Measurements from ENCODE around the gene SCYL1. TPM values are rescaled to one million over a fixed set of nuclear protein-coding genes. Genes with fewer than 3 reads are reported as not detected.

Gene SCYL1
- total RNA-seq, 1 donor from 2014 or later = 103 TPM

DNA sequence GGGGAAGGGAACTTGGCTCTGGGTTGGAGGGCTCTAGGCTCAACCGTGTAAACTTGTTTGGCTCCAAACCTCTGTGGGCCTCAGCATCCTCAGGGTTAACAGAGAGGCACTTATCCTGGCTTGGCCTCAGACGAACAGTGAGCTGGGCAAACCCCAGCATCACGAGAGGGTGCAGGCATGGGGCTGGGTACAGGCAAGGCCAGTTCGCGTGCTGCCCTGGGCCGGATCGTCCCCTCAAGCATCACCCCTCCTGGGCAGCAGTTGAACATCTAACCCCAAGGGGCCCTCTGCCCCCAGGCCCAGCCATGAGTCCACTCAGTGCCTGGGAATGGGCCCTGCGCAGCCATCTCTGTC lies 52.9 kb downstream of the SCYL1 start:
- peak overlapping the region; percentile 6 for H3K4me3 Mint-ChIP-seq (ENCODE audit: unreplicated experiment)
- TF ChIP-seq, protein P1, sequence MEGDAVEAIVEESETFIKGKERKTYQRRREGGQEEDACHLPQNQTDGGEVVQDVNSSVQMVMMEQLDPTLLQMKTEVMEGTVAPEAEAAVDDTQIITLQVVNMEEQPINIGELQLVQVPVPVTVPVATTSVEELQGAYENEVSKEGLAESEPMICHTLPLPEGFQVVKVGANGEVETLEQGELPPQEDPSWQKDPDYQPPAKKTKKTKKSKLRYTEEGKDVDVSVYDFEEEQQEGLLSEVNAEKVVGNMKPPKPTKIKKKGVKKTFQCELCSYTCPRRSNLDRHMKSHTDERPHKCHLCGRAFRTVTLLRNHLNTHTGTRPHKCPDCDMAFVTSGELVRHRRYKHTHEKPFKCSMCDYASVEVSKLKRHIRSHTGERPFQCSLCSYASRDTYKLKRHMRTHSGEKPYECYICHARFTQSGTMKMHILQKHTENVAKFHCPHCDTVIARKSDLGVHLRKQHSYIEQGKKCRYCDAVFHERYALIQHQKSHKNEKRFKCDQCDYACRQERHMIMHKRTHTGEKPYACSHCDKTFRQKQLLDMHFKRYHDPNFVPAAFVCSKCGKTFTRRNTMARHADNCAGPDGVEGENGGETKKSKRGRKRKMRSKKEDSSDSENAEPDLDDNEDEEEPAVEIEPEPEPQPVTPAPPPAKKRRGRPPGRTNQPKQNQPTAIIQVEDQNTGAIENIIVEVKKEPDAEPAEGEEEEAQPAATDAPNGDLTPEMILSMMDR (IDR thresholded peaks at IDR 0.05) = no peak
- no peak for DNase-seq (ENCODE audit: extremely low spot score, unreplicated experiment)
- peaks cover 4% of the 10 kb centered on the region for H3K36me3 Mint-ChIP-seq (ENCODE audit: unreplicated experiment)
- H3K27ac Mint-ChIP-seq (ENCODE audit: unreplicated experiment) = peak overlapping the region; percentile 80
- H3K4me1 Mint-ChIP-seq (ENCODE audit: unreplicated experiment) = peaks cover 44% of the 10 kb centered on the region
- no peaks in the 10 kb centered on the region for H3K27me3 Mint-ChIP-seq (ENCODE audit: unreplicated experiment)
- no peaks in the 10 kb centered on the region for H3K9me3 Mint-ChIP-seq (ENCODE audit: unreplicated experiment)

DNA sequence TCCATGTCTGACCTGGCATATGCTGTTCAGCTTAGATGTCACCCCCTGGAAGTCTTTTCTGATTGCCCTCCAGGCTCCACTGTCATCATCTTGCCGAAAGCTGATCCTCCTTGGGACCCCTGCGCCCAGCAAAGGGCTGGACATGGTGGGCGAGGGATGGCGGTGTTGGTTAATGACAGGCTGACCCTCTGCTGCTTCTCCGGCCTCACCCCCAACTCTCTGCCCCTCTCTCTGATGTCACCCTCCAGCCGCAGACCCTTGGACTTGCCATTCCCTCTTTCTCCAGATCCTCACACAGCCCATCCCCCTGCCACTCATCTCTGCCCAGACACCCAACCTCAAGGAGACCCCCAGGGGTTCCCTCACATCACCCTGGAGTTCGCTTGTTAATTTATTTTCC lies 53.3 kb downstream of the SCYL1 start:
- TF ChIP-seq, protein P1 (IDR thresholded peaks at IDR 0.05) = no peak
- Mint-ChIP-seq H3K36me3 (ENCODE audit: unreplicated experiment) (peaks cover 8% of the 10 kb centered on the region), H3K27me3 (ENCODE audit: unreplicated experiment) (no peaks in the 10 kb centered on the region), H3K27ac (ENCODE audit: unreplicated experiment) (peak overlapping the region; percentile 80), H3K9me3 (ENCODE audit: unreplicated experiment) (no peaks in the 10 kb centered on the region), H3K4me1 (ENCODE audit: unreplicated experiment) (peaks cover 43% of the 10 kb centered on the region), H3K4me3 (ENCODE audit: unreplicated experiment) (no peak overlapping the region)
- no peak for DNase-seq (ENCODE audit: extremely low spot score, unreplicated experiment)

DNA sequence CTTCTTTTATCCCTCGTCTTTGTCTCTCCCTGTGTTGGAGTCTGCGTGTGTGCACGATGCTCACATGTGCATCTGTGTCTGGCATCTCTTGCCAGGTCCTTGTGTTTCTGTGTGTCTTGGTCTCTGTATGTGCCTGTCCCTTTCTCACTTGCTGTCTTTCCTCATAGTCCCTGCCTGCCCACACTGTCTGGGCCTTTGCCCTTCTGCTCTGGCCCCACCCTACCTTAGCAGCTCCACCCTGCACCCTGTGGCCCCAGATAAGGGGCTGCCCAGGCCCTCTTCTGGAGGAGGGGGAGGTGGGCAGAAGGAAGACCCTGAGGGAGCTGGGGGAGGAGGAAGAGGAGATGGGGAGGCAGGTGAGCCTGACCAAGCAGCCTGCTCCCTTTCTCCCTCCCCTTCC lies 53.8 kb downstream of the SCYL1 start:
- H3K36me3 Mint-ChIP-seq (ENCODE audit: unreplicated experiment) = peaks cover 11% of the 10 kb centered on the region
- H3K27me3 Mint-ChIP-seq (ENCODE audit: unreplicated experiment) = no peaks in the 10 kb centered on the region
- H3K4me1 Mint-ChIP-seq (ENCODE audit: unreplicated experiment) = peaks cover 39% of the 10 kb centered on the region
- no peak overlapping the region for H3K4me3 Mint-ChIP-seq (ENCODE audit: unreplicated experiment)
- H3K27ac Mint-ChIP-seq (ENCODE audit: unreplicated experiment) = peak overlapping the region; percentile 80
- no peaks in the 10 kb centered on the region for H3K9me3 Mint-ChIP-seq (ENCODE audit: unreplicated experiment)
- no peak for DNase-seq (ENCODE audit: extremely low spot score, unreplicated experiment)
- TF ChIP-seq, protein P1 (IDR thresholded peaks at IDR 0.05) = no peak

DNA sequence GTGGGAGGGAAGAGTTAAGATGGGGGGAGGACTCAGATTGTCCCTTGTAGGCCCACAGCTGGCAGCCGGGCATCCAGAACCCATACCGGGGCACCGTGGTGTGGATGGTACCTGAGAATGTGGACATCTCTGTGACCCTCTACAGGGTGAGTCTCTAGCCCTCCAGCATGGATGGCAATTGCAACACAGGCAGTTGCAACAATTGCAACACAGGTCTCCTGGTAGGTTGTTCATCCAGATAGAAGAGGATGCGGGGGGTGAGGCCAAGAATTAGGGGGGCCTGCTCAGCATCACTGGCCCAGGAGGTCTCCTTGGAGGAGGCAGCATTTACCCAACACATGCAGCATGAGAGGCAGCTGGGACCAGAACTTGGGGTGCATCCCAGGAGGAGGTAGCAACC lies 54.4 kb downstream of the SCYL1 start:
- TF ChIP-seq, protein P1 (IDR thresholded peaks at IDR 0.05) = no peak
- Mint-ChIP-seq H3K27me3 (ENCODE audit: unreplicated experiment) (no peaks in the 10 kb centered on the region), H3K9me3 (ENCODE audit: unreplicated experiment) (no peaks in the 10 kb centered on the region), H3K36me3 (ENCODE audit: unreplicated experiment) (peaks cover 11% of the 10 kb centered on the region), H3K4me3 (ENCODE audit: unreplicated experiment) (no peak overlapping the region), H3K27ac (ENCODE audit: unreplicated experiment) (no peak overlapping the region), H3K4me1 (ENCODE audit: unreplicated experiment) (peaks cover 35% of the 10 kb centered on the region)
- no peak for DNase-seq (ENCODE audit: extremely low spot score, unreplicated experiment)

DNA sequence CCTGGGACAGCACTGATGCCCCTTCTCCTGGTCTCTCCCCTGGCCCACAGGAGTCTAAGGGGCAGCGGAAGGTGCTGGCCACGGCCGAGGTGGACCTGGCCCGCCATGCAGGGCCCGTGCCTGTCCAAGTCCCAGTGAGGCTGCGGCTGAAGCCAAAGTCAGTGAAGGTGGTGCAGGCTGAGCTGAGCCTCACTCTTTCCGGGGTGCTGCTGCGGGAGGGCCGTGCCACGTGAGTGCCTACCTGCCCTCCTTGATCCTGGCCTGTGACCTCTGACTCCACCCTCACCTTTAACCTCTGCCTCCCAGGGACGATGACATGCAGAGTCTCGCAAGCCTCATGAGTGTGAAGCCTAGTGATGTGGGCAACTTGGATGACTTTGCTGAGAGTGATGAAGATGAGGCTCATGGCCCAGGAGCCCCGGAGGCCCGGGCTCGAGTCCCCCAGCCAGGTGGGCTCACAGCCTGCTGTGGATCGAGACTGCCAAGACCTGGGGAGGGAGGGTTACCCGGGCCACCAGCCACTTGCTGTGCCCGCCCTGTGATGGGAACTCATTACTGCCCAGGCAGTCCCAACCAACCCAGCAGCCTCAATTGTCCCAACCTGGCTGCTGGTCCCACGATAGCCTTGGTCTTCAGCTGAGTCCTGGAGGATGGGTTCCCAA lies 55.3 kb downstream of the SCYL1 start:
- Mint-ChIP-seq H3K27ac (ENCODE audit: unreplicated experiment) (no peak overlapping the region), H3K4me1 (ENCODE audit: unreplicated experiment) (peaks cover 29% of the 10 kb centered on the region), H3K36me3 (ENCODE audit: unreplicated experiment) (peaks cover 11% of the 10 kb centered on the region), H3K4me3 (ENCODE audit: unreplicated experiment) (no peak overlapping the region), H3K9me3 (ENCODE audit: unreplicated experiment) (no peaks in the 10 kb centered on the region), H3K27me3 (ENCODE audit: unreplicated experiment) (no peaks in the 10 kb centered on the region)
- TF ChIP-seq, protein P1 (IDR thresholded peaks at IDR 0.05) = no peak
- no peak for DNase-seq (ENCODE audit: extremely low spot score, unreplicated experiment)

All from osteocyte (in vitro differentiated cells).